Kidney (tissue), 14 donors: ENCODE measurements around the gene ATP6V1G2. TPM values are rescaled to one million over a fixed set of nuclear protein-coding genes. Genes with fewer than 3 reads are reported as not detected.

Source experiments
- DNase-seq, 5 donors: peaks; one replicate each; pipeline ENCODE4 v3.0.0-alpha.2; 2013 to 2020
- FAIRE-seq: peaks from 2 replicates; lab custom pipeline; 2012; peaks lifted over from hg19 to GRCh38; lab: Jason Lieb, UNC
- H3K27ac ChIP-seq, 2 donors: one replicate each; pipeline ENCODE4 v1.7.0; 2013; ENCODE audit warnings: low read depth in 2 of 2, low read length in 2 of 2, inconsistent platforms in 1 of 2
- H3K27me3 ChIP-seq: one replicate; pipeline ENCODE4 v1.7.1; 2013; ENCODE audit warnings: low read length, inconsistent platforms; ENCODE audit not compliant: control insufficient read depth, insufficient read depth
- H3K36me3 ChIP-seq, 3 donors: one replicate each; pipeline versions ENCODE4 v1.7.0 to v1.7.1; 2013; ENCODE audit warnings: low read length in 3 of 3, control low read depth in 1 of 3, inconsistent platforms in 1 of 3; ENCODE audit not compliant: insufficient read depth in 3 of 3, control insufficient read depth in 2 of 3
- H3K4me1 ChIP-seq, 3 donors: one replicate each; pipeline versions ENCODE4 v1.7.0 to v1.7.1; 2013; ENCODE audit warnings: low read length in 3 of 3, inconsistent platforms in 1 of 3, low read depth in 1 of 3; ENCODE audit not compliant: control insufficient read depth in 2 of 3, insufficient read depth in 2 of 3
- H3K4me3 ChIP-seq, 3 donors: one replicate each; pipeline versions ENCODE4 v1.7.0 to v1.8.1; 2013; ENCODE audit warnings: low read length in 3 of 3, control low read depth in 1 of 3, inconsistent platforms in 1 of 3
- H3K9ac ChIP-seq, 3 donors: one replicate each; pipeline versions ENCODE4 v1.7.0 to v1.7.1; 2013; ENCODE audit warnings: low read length in 3 of 3, control low read depth in 1 of 3, inconsistent platforms in 1 of 3
- H3K9me3 ChIP-seq, 3 donors: one replicate each; pipeline versions ENCODE4 v1.7.0 to v1.7.1; 2013; ENCODE audit warnings: low read length in 3 of 3, control low read depth in 1 of 3, inconsistent platforms in 1 of 3; ENCODE audit not compliant: control insufficient read depth in 2 of 3, insufficient read depth in 1 of 3
- intact Hi-C: fragments of 100-400 bp; cut with DNase I; formaldehyde crosslinking; loops from one replicate; pipeline ENCODE4 v1.11.1; 2022
- polyA plus RNA-seq: library from polyadenylated mRNA; stranded (reverse); fragments of 350-450 nt; fragmentation: Illumina TruSeq; extraction: RNeasy Lipid Tissue Mini Kit (QIAGEN cat#74804); gene quantifications from one replicate; pipeline ENCODE4 v1.2.3, GENCODE V29; 2014; ENCODE audit warnings: low read depth, low replicate concordance; ENCODE audit not compliant: insufficient read depth
- total RNA-seq: library from RNA; stranded (reverse); fragmentation: NEBNext Ultra II Directional; extraction: Animal tissue kit (Norgen Biotek cat#: 25700); gene quantifications from one replicate; pipeline ENCODE4 v1.2.1, GENCODE V29; 2021
- TF ChIP-seq, protein P1 (sequence below): IDR thresholded peaks from 3 replicates; pipeline ENCODE4 v1.5.1; 2012; ENCODE audit warnings: mild to moderate bottlenecking, moderate library complexity, borderline replicate concordance; ENCODE audit not compliant: insufficient read depth; ENCODE audit errors: extremely low read depth
- donor health status: control.
- donor health status: control.
- donor health status: control.
- donor health status: control.
- donor health status: control.
- donor health status: DM: yes; HTN: yes; CAD: no.
- donor health status: Normal renal cell carcinoma (clear cell type).

Gene ATP6V1G2
- total and polyA plus RNA-seq, 2 donors from 2014 or later: 1.2 to 6.0 TPM

DNA sequence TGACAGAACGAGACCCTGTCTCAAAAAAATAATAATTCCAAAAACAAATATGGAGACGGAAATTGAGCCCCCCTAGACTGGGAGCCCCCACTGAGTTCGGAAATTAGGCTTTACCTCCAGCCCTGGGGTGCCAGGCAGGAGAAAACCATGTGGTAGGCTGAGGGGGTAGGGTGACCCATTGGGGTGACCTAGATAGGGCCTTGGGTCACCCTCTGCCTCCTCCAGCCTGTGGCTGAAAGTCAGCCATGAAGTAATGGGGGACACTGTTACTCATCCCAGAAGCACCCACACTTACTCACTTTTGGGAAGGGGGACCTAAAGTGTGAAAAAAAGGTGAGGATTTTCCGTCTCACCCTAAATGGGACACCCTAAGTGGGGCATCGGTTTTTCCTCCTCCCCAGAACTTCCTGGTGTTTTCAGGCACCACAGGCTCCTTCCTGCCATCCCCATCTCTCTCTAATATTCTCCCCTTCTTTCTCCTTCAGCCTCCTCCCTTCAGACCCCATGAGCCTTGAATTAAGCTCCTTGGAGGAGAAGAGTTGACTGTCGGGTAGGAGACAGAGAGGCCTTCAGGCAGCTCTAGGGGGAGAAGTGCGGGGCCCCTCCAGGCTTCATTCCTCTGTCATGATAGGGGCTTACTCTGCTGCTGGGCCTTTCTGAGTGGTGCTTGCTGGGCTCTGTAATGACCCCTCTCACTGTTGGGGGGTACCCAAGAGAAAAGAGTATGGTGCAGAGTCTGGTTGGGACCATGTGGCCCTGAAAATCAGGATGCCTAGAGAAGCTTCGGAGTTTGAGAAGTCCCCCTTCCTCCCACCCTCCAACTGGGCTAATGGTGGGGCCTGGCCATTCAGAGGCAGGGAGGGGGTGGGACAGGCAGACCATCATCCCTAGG is 33.4 kb upstream of the ATP6V1G2 start:
- peaks cover 0 to 7% (median 5%) of the 10 kb centered on the region in 3 donors for H3K4me1 ChIP-seq
- intact Hi-C loops: no loop called here
- DNase-seq (no peak), FAIRE-seq (no peak)
- TF ChIP-seq, protein P1, sequence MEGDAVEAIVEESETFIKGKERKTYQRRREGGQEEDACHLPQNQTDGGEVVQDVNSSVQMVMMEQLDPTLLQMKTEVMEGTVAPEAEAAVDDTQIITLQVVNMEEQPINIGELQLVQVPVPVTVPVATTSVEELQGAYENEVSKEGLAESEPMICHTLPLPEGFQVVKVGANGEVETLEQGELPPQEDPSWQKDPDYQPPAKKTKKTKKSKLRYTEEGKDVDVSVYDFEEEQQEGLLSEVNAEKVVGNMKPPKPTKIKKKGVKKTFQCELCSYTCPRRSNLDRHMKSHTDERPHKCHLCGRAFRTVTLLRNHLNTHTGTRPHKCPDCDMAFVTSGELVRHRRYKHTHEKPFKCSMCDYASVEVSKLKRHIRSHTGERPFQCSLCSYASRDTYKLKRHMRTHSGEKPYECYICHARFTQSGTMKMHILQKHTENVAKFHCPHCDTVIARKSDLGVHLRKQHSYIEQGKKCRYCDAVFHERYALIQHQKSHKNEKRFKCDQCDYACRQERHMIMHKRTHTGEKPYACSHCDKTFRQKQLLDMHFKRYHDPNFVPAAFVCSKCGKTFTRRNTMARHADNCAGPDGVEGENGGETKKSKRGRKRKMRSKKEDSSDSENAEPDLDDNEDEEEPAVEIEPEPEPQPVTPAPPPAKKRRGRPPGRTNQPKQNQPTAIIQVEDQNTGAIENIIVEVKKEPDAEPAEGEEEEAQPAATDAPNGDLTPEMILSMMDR: no peak
- H3K4me3 ChIP-seq: peak overlapping the region in 1 of 3 donors; percentile 90
- no peaks in the 10 kb centered on the region for H3K36me3 ChIP-seq
- no peak overlapping the region for H3K27ac ChIP-seq
- no peaks in the 10 kb centered on the region for H3K9me3 ChIP-seq
- H3K27me3 ChIP-seq: no peaks in the 10 kb centered on the region
- peak overlapping the region in 1 of 3 donors; percentile 71 for H3K9ac ChIP-seq

DNA sequence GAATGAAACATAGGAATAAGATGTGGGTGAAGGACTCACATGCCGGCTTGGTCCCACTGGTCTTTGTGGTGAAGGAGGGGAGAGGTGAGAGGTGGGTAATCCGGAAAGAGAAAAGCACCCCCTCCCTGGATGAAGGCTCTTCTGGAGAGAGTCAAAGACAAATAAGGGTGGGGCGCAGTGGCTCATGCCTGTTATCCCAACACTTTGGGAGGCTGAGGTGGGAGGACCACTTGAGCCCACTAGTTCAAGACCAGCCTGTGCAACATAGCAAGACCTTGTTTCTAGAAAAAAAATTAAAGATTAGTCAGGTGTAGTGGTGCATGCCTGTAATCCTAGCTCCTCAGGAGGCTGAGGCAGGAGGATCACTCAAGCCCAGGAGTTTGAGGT is 32.7 kb upstream of the ATP6V1G2 start:
- FAIRE-seq: no peak
- Histone ChIP-seq H3K4me1 (peaks cover 0 to 7% (median 5%) of the 10 kb centered on the region in 3 donors), H3K9me3 (no peaks in the 10 kb centered on the region), H3K9ac (no peak overlapping the region), H3K36me3 (no peaks in the 10 kb centered on the region), H3K4me3 (no peak overlapping the region), H3K27ac (no peak overlapping the region), H3K27me3 (no peaks in the 10 kb centered on the region)
- TF ChIP-seq, protein P1: no peak
- DNase-seq: no peak
- intact Hi-C loops: no loop called here

DNA sequence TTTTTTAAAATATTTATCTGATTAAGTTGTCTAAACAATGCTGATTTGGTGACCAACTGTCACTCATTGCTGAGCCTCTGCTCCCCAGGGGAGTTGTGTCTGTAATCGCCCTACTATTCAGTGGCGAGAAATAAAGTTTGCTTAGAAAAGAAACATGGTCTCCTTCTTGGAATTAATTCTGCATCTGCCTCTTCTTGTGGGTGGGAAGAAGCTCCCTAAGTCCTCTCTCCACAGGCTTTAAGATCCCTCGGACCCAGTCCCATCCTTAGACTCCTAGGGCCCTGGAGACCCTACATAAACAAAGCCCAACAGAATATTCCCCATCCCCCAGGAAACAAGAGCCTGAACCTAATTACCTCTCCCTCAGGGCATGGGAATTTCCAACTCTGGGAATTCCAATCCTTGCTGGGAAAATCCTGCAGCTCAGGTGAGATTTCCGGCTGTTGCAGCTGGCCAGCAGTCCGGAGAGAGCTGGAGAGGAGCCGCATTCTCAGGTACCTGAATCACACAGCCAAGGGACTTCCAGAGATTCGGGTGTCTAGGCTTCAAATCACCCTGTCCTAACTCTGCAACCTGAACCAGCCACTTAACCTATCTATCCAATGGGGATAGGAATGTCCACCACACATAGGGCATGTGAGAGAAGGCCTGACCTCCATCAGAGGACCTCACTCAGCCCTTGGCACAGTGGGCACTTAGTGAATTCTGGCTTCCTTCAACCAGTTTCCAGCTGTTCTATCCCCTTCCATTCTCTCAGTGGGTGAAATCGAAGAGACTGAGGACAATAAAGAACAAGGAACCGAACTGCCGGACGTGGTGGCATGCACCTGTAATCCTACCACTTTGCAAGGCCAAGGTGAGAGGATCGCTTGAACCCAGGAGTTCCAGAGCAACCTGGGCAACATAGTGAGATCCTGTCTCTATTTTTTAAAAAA is 32.0 kb upstream of the ATP6V1G2 start:
- no peaks in the 10 kb centered on the region for H3K9me3 ChIP-seq
- no peak overlapping the region for H3K4me3 ChIP-seq
- peaks cover 0 to 7% (median 5%) of the 10 kb centered on the region in 3 donors for H3K4me1 ChIP-seq
- TF ChIP-seq, protein P1: no peak
- H3K27me3 ChIP-seq: no peaks in the 10 kb centered on the region
- H3K9ac ChIP-seq: no peak overlapping the region
- peak in 2 of 5 donors; percentile 46 to 50 for DNase-seq
- intact Hi-C loops: no loop called here
- FAIRE-seq: no peak
- no peaks in the 10 kb centered on the region for H3K36me3 ChIP-seq
- no peak overlapping the region for H3K27ac ChIP-seq
